A549 (cell line): ENCODE data around the gene AXDND1.

Source experiments
- CTCF ChIP-seq: fragments of >200 bp; sonication (Bioruptor Twin); formaldehyde crosslinking; IDR thresholded peaks from 3 replicates; pipeline ENCODE4 v1.5.1; 2016
- ESRRA ChIP-seq: fragments of 150-350 bp; IDR thresholded peaks from 2 replicates; pipeline ENCODE4 v1.6.1; 2014; ENCODE audit warnings: mild to moderate bottlenecking, low read length, borderline replicate concordance
- GATA3 ChIP-seq: IDR thresholded peaks from 2 replicates; pipeline ENCODE4 v1.6.1; 2012; ENCODE audit warnings: borderline replicate concordance
- MAZ ChIP-seq: fragments of 150-350 bp; IDR thresholded peaks from 2 replicates; pipeline ENCODE4 v1.6.1; 2014; ENCODE audit warnings: antibody characterized with exemption, low read depth, low read length, borderline replicate concordance
- REST ChIP-seq: fragments of 200-600 bp; sonication (generic); IDR thresholded peaks from 2 replicates; pipeline ENCODE4 v1.6.1; 2016; ENCODE audit warnings: antibody characterized with exemption, mild to moderate bottlenecking, moderate library complexity
- RFX5 ChIP-seq: fragments of 450-650 bp; IDR thresholded peaks from 2 replicates; pipeline ENCODE4 v1.7.1; 2014; ENCODE audit warnings: antibody characterized with exemption, mild to moderate bottlenecking, moderate library complexity

GRCh38 chr1:179447489-179447888, 81.7 kb downstream of the AXDND1 start:
- TF ChIP-seq ESRRA, result no peak
- TF ChIP-seq RFX5, result no peak
- peak; percentile 21; the same call in 1 of the 3 replicates for TF ChIP-seq CTCF
- TF ChIP-seq REST, result no peak
- no peak for TF ChIP-seq MAZ
- no peak for TF ChIP-seq GATA3
